GM23248 (cell line): ENCODE results near the gene KRT222. TPM values are rescaled to one million over a fixed set of nuclear protein-coding genes. Genes with fewer than 3 reads are reported as not detected.

Experiments used
- DNase-seq: peaks from one replicate; pipeline ENCODE4 v3.0.0-alpha.2; 2015
- H2AFZ ChIP-seq: fragments of 200-600 bp; sonication (generic); 2 replicates; pipeline ENCODE4 v1.6.1; 2016; ENCODE audit warnings: antibody characterized with exemption
- H3F3A ChIP-seq: fragments of 200-600 bp; sonication (generic); 2 replicates; pipeline ENCODE4 v1.6.1; 2016; ENCODE audit warnings: mild to moderate bottlenecking, antibody characterized with exemption, mixed run types; ENCODE audit not compliant: insufficient read depth
- H3K27ac ChIP-seq: fragments of 200-600 bp; sonication (generic); 2 replicates; pipeline ENCODE4 v1.5.1; 2016; ENCODE audit warnings: mild to moderate bottlenecking
- H3K27me3 ChIP-seq: fragments of 200-600 bp; sonication (generic); replicated peaks from 2 replicates; pipeline ENCODE4 v1.6.1; 2016; ENCODE audit warnings: mild to moderate bottlenecking; ENCODE audit not compliant: insufficient read depth
- H3K36me3 ChIP-seq: fragments of 200-600 bp; sonication (generic); 2 replicates; pipeline ENCODE4 v1.6.1; 2016; ENCODE audit warnings: low read depth, mild to moderate bottlenecking
- H3K4me1 ChIP-seq: fragments of 200-600 bp; sonication (generic); 2 replicates; pipeline ENCODE4 v1.6.1; 2016; ENCODE audit warnings: mild to moderate bottlenecking; ENCODE audit not compliant: insufficient read depth
- H3K4me2 ChIP-seq: fragments of 200-600 bp; sonication (generic); one replicate; pipeline ENCODE4 v1.6.1; 2016; ENCODE audit warnings: mild to moderate bottlenecking; ENCODE audit not compliant: unreplicated experiment
- H3K4me3 ChIP-seq: fragments of 200-600 bp; sonication (generic); 2 replicates; pipeline ENCODE4 v1.5.1; 2016; ENCODE audit warnings: mild to moderate bottlenecking
- H3K79me2 ChIP-seq: fragments of 200-600 bp; sonication (generic); 2 replicates; pipeline ENCODE4 v1.6.1; 2016; ENCODE audit warnings: mild to moderate bottlenecking; ENCODE audit not compliant: insufficient read depth
- H3K9ac ChIP-seq: fragments of 200-600 bp; sonication (generic); 2 replicates; pipeline ENCODE4 v1.6.1; 2016; ENCODE audit warnings: mild to moderate bottlenecking
- H3K9me2 ChIP-seq: fragments of 200-600 bp; sonication (generic); 2 replicates; pipeline ENCODE4 v1.6.1; 2016; ENCODE audit warnings: mixed run types, mild to moderate bottlenecking, moderate library complexity; ENCODE audit not compliant: insufficient read depth
- H3K9me3 ChIP-seq: fragments of 200-600 bp; sonication (generic); one replicate; pipeline ENCODE4 v1.6.1; 2017; ENCODE audit warnings: low read depth
- H4K20me1 ChIP-seq: fragments of 200-600 bp; sonication (generic); 2 replicates; pipeline ENCODE4 v1.6.0; 2016; ENCODE audit not compliant: insufficient read depth
- EZH2 ChIP-seq: fragments of 200-600 bp; sonication (generic); IDR thresholded peaks from 2 replicates; pipeline ENCODE4 v1.6.1; 2018; ENCODE audit warnings: antibody characterized with exemption, mild to moderate bottlenecking; ENCODE audit not compliant: insufficient read depth, poor library complexity, severe bottlenecking
- EZH2phosphoT487 ChIP-seq: fragments of 200-600 bp; sonication (generic); IDR thresholded peaks from 2 replicates; pipeline ENCODE4 v1.6.1; 2018; ENCODE audit warnings: antibody characterized with exemption, moderate library complexity, mild to moderate bottlenecking, low read depth; ENCODE audit not compliant: insufficient read depth
- WGBS, 2 experiments: methylation state at CpG; one replicate each; pipeline ENCODE4 v1.1.6; 2015 to 2017; ENCODE audit warnings: low lambda C conversion rate in 2 of 2, low coverage in 1 of 2; ENCODE audit errors: missing lambda C conversion rate in 2 of 2; 5-methylcytosine and 5-hydroxymethylcytosine counted together
- in situ Hi-C: fragments of 300-500 bp; cut with MboI; formaldehyde crosslinking; loops from 2 replicates; pipeline ENCODE4 v1.15.0; 2020
- polyA plus RNA-seq: library from polyadenylated mRNA; unstranded; fragments of >200 nt; fragmentation: Nextera tagmentation; extraction: Ambion mirVana; gene quantifications from 2 replicates; pipeline ENCODE4 v1.2.1, GENCODE V29; 2016
- total RNA-seq: library from RNA; depleted of rRNA; stranded (reverse); fragments of >200 nt; shearing (Covaris generic); gene quantifications from 2 replicates; pipeline ENCODE4 v1.2.3, GENCODE V29; 2014

Gene KRT222
- total and polyA plus RNA-seq, 2 experiments from 2014 or later, result not detected

GRCh38 chr17:40618754-40619625, 46.0 kb downstream of the KRT222 start:
- Histone ChIP-seq H3K4me3 (no peak overlapping the region), H3K9me3 (no peaks in the 10 kb centered on the region), H3K4me2 (no peak overlapping the region), H3K9me2 (no peaks in the 10 kb centered on the region), H3K27me3 (peaks cover 28% of the 10 kb centered on the region), H3K27ac (no peak overlapping the region), H4K20me1 (no peaks in the 10 kb centered on the region), H3K36me3 (no peaks in the 10 kb centered on the region), H3K9ac (no peak overlapping the region), H2AFZ (no peak overlapping the region), H3F3A (no peaks in the 10 kb centered on the region), H3K4me1 (no peaks in the 10 kb centered on the region), H3K79me2 (no peaks in the 10 kb centered on the region)
- TF ChIP-seq EZH2phosphoT487, result no peak
- TF ChIP-seq EZH2, result no peak
- no peak for DNase-seq
- 50 to 54% methylated on average over 16 of the region's 16 CpGs for WGBS, 2 experiments
- in situ Hi-C loops, result loop anchor here (10.0 to 25.0 kb wide), 2 partner anchors 166 to 1043 kb away; partner anchors contain the start of gene KRT27

- H4K20me1 ChIP-seq, result no peaks in the 10 kb centered on the region
- H3K9ac ChIP-seq, result no peak overlapping the region
- H3K4me1 ChIP-seq, result no peaks in the 10 kb centered on the region
- WGBS, 2 experiments, result 45 to 46% methylated on average over 11 of the region's 11 CpGs
- H3K9me3 ChIP-seq, result no peaks in the 10 kb centered on the region
- H3K9me2 ChIP-seq, result no peaks in the 10 kb centered on the region
- no peak for TF ChIP-seq EZH2
- TF ChIP-seq EZH2phosphoT487, result no peak
- no peak overlapping the region for H3K27ac ChIP-seq
- no peaks in the 10 kb centered on the region for H3F3A ChIP-seq
- no peak for DNase-seq
- H3K79me2 ChIP-seq, result no peaks in the 10 kb centered on the region
- H3K36me3 ChIP-seq, result no peaks in the 10 kb centered on the region
- no peak overlapping the region for H3K4me3 ChIP-seq
- peaks cover 28% of the 10 kb centered on the region for H3K27me3 ChIP-seq
- in situ Hi-C loops, result loop anchor here (10.0 to 25.0 kb wide), 2 partner anchors 167 to 1045 kb away; partner anchors contain the start of gene KRT27
- no peak overlapping the region for H2AFZ ChIP-seq
- H3K4me2 ChIP-seq, result no peak overlapping the region
Observed at GRCh38 chr17:40617678-40618240, 47.2 kb downstream of the KRT222 start.

- H3K27me3 ChIP-seq, result peaks cover 32% of the 10 kb centered on the region
- no peaks in the 10 kb centered on the region for H3K9me2 ChIP-seq
- H2AFZ ChIP-seq, result no peak overlapping the region
- 43 to 49% methylated on average over 3 of the region's 3 CpGs for WGBS, 2 experiments
- no peak for TF ChIP-seq EZH2phosphoT487
- TF ChIP-seq EZH2, result no peak
- no peak overlapping the region for H3K4me2 ChIP-seq
- H3K27ac ChIP-seq, result no peak overlapping the region
- H3K9me3 ChIP-seq, result no peaks in the 10 kb centered on the region
- H3K9ac ChIP-seq, result no peak overlapping the region
- no peaks in the 10 kb centered on the region for H3F3A ChIP-seq
- H3K36me3 ChIP-seq, result no peaks in the 10 kb centered on the region
- no peak for DNase-seq
- H3K79me2 ChIP-seq, result no peaks in the 10 kb centered on the region
- in situ Hi-C loops, result loop anchor here (10.0 to 25.0 kb wide), 2 partner anchors 168 to 1046 kb away; partner anchors contain the start of gene KRT27
- no peak overlapping the region for H3K4me3 ChIP-seq
- H3K4me1 ChIP-seq, result no peaks in the 10 kb centered on the region
- H4K20me1 ChIP-seq, result no peaks in the 10 kb centered on the region
Observed at GRCh38 chr17:40616592-40616991, 48.4 kb downstream of the KRT222 start.

- H2AFZ ChIP-seq, result no peak overlapping the region
- no peaks in the 10 kb centered on the region for H3K36me3 ChIP-seq
- TF ChIP-seq EZH2, result no peak
- H3K9ac ChIP-seq, result no peak overlapping the region
- 65 to 71% methylated on average over 10 of the region's 10 CpGs for WGBS, 2 experiments
- H3K27me3 ChIP-seq, result peaks cover 32% of the 10 kb centered on the region
- in situ Hi-C loops, result loop anchor here (10.0 to 25.0 kb wide), 2 partner anchors 169 to 1046 kb away; partner anchors contain the start of gene KRT27
- H3F3A ChIP-seq, result no peaks in the 10 kb centered on the region
- H3K4me3 ChIP-seq, result no peak overlapping the region
- H4K20me1 ChIP-seq, result no peaks in the 10 kb centered on the region
- H3K79me2 ChIP-seq, result no peaks in the 10 kb centered on the region
- no peaks in the 10 kb centered on the region for H3K4me1 ChIP-seq
- no peak for DNase-seq
- H3K9me3 ChIP-seq, result no peaks in the 10 kb centered on the region
- H3K4me2 ChIP-seq, result no peak overlapping the region
- H3K27ac ChIP-seq, result no peak overlapping the region
- no peaks in the 10 kb centered on the region for H3K9me2 ChIP-seq
Observed at GRCh38 chr17:40615841-40616476, 49.0 kb downstream of the KRT222 start.
